HAP-1 (cell line): ENCODE results near the gene MAGOHB.
"Not testable (repeated sequence)": the region's sequence is repeated elsewhere in the genome, so short reads cannot be mapped to it uniquely, and the experiment has no call there.

Experiments used
- DNase-seq, 2 experiments: peaks; one replicate each; pipeline ENCODE4 v3.0.0-alpha.2; 2016 to 2020; ENCODE audit warnings: low spot score in 2 of 2
- H3K27me3 ChIP-seq: fragments of 250-450 bp; sonication (Bioruptor Pico); 2 replicates; pipeline ENCODE4 v1.5.1; 2020; ENCODE audit warnings: low read depth, mild to moderate bottlenecking, moderate library complexity
- H3K36me3 ChIP-seq: fragments of 250-450 bp; sonication (Bioruptor Pico); replicated peaks from 2 replicates; pipeline ENCODE4 v1.5.1; 2020; ENCODE audit warnings: mild to moderate bottlenecking
- H3K4me1 ChIP-seq: fragments of 250-450 bp; sonication (Bioruptor Pico); 2 replicates; pipeline ENCODE4 v1.5.1; 2020; ENCODE audit warnings: mild to moderate bottlenecking
- H3K4me3 ChIP-seq: fragments of 250-450 bp; sonication (Bioruptor Pico); 2 replicates; pipeline ENCODE4 v1.5.1; 2020; ENCODE audit warnings: mild to moderate bottlenecking, moderate library complexity
- H3K9me3 ChIP-seq: fragments of 250-450 bp; sonication (Bioruptor Pico); 2 replicates; pipeline ENCODE4 v1.5.1; 2020; ENCODE audit warnings: mild to moderate bottlenecking, moderate library complexity
- in situ Hi-C: fragments of 300-500 bp; cut with MboI; formaldehyde crosslinking; loops from 3 replicates; pipeline ENCODE4 v1.14.3; 2020; ENCODE audit warnings: low sequenced_read_pairs, inconsistent platforms, mixed read lengths

Gene MAGOHB

GRCh38 chr12:10613349-10614055 lies at the start of gene MAGOHB:
MAGOHB (minus strand) TSS chr12:10613609; CDS start chr12:10613532, 77 bp downstream.
- Histone ChIP-seq H3K4me1 (peaks cover 7% of the 10 kb centered on the region), H3K27me3 (no peaks in the 10 kb centered on the region), H3K9me3 (no peaks in the 10 kb centered on the region), H3K4me3 (peak within 1 kb of the TSS; percentile 94), H3K36me3 (peaks cover 39% of the 10 kb centered on the region)
- in situ Hi-C loops = no loop called here
- peak; percentile 83 to 97 for DNase-seq

DNA sequence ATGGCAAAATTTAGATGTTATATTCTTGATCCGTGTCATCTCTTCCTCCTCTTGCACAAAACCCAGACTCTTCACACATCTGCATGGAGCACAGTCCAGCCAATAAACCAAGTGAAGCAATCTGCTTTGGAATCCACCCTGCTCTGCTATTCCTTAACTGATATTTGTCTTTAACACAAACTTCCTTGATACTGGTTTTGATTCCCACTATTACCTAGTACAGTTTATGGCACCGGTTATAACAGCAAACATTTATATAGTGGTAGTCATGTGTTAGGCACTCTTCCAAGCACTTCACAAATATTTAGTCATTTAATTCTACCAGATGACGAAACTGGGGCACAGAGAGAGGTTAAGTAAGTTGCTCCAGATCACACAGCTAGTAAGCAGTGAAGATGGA lies 47.9 kb upstream of the MAGOHB start:
- no peak for DNase-seq
- Histone ChIP-seq H3K9me3 (no peaks in the 10 kb centered on the region), H3K36me3 (no peaks in the 10 kb centered on the region)

DNA sequence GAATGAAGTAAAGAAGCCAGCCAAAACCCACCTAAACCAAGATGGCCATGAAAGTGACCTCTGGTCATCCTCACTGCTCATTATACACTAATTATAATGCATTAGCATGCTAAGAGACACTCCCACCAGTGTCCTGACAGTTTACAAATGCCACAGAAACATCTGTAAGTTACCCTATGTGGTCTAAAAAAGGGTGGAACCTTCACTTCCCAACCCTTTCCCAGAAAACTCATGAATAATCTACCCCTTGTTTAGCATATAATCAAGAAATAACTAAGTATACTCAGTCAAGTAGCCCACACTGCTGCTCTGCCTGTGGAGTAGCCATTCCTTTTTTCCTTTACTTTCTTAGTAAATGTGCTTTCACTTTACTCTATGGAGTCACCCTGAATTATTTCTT lies 40.6 kb upstream of the MAGOHB start:
- Histone ChIP-seq H3K9me3 (no peaks in the 10 kb centered on the region), H3K4me3 (no peak overlapping the region), H3K4me1 (no peaks in the 10 kb centered on the region), H3K27me3 (no peaks in the 10 kb centered on the region), H3K36me3 (no peaks in the 10 kb centered on the region)
- DNase-seq = no peak
- in situ Hi-C loops = no loop called here

More for the DNA sequence above, 47.9 kb upstream of the MAGOHB start:
- in situ Hi-C loops = no loop called here
- no peak overlapping the region for H3K4me3 ChIP-seq
- no peaks in the 10 kb centered on the region for H3K27me3 ChIP-seq
- H3K4me1 ChIP-seq = peaks cover 13% of the 10 kb centered on the region

DNA sequence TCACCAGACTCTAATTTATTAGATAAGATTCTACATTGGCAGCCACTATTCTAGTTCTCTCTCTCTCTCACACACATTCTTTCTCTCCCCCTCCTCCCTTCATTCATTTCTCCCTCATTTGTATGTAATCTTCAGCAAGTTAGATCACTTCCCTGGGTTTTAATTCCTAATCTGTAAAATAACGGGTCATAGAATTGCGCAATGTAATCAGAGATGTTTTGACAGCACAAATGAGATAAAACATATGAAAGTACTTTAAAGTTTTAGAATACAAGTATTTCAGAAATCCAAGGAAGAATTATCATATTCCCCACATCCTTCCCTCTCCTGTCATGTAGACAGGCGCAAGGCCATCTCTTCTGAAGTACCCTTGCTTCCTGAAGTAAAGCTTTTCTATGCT lies 38.8 kb upstream of the MAGOHB start:
- Histone ChIP-seq H3K27me3 (no peaks in the 10 kb centered on the region), H3K4me1 (no peaks in the 10 kb centered on the region), H3K36me3 (no peaks in the 10 kb centered on the region), H3K9me3 (no peaks in the 10 kb centered on the region), H3K4me3 (no peak overlapping the region)
- in situ Hi-C loops = no loop called here
- DNase-seq = no peak

- H3K27me3 ChIP-seq, DNase-seq, H3K4me1 ChIP-seq, in situ Hi-C loops, H3K4me3 ChIP-seq, H3K36me3 ChIP-seq: not testable (repeated sequence)
- H3K9me3 ChIP-seq = peaks cover 11% of the 10 kb centered on the region
Observed at GRCh38 chr12:10646576-10646975, 33.2 kb upstream of the MAGOHB start.

DNA sequence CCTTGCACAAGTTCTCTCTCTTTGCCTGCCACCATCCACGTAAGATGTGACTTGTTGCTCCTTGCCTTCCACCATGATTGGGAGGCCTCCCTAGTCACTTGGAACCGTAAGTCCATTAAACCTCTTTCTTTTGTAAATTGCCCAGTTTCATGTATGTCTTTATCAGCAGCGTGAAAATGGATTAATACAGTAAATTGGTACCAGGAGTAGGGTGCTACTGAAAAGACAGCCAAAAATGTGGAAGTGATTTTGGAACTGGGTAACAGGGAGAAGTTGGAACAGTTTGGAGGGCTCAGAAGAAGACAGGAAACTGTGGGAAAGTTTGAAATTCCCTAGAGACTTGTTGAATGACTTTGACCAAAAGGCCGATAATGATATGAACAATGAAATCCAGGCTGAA lies 32.5 kb upstream of the MAGOHB start:
- no peaks in the 10 kb centered on the region for H3K27me3 ChIP-seq
- peaks cover 11% of the 10 kb centered on the region for H3K9me3 ChIP-seq
- no peak for DNase-seq
- no peak overlapping the region for H3K4me3 ChIP-seq
- no peaks in the 10 kb centered on the region for H3K4me1 ChIP-seq
- in situ Hi-C loops = no loop called here
- H3K36me3 ChIP-seq = no peaks in the 10 kb centered on the region

DNA sequence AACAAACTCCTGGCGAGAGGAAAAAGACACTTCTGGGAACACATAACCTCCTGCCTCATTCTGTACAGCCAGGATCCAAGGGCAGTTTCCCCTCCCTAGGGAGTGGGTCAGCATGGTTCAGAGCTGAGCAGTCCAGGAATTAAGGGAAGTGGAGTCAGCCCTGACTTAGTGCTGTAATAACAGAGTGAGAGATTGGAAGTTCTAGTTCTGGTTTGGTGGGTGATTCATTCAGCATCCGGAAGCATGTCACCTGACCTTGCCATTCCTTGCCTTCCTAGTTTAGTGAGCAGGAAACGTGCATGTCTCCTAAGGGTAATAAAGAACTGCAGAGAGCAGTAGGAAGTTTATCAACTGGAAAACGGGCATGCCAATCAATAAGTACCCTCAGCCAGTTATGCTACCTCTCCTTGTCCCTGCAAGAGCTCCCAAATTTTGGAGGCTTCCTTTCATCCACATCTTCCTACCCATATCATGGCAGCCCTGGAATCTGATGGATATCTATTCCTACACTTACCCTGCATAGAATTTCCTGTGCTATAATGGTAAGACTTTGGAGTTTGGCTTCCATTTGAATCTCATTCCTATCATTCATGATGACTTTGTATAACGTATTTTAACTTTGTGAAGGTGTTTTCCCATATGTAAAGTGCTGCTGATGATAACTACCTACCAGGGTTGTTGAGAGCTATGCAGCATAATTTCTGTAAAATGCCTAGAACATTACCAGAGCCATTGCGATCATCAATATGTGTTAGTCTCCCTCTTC lies 28.5 kb upstream of the MAGOHB start:
- Histone ChIP-seq H3K4me1 (no peaks in the 10 kb centered on the region), H3K36me3 (no peaks in the 10 kb centered on the region), H3K4me3 (no peak overlapping the region), H3K27me3 (no peaks in the 10 kb centered on the region), H3K9me3 (peaks cover 11% of the 10 kb centered on the region)
- in situ Hi-C loops = no loop called here
- no peak for DNase-seq

- Histone ChIP-seq H3K4me3 (no peak overlapping the region), H3K4me1 (no peaks in the 10 kb centered on the region), H3K27me3 (no peaks in the 10 kb centered on the region), H3K9me3 (no peaks in the 10 kb centered on the region), H3K36me3 (no peaks in the 10 kb centered on the region)
- in situ Hi-C loops = no loop called here
- DNase-seq = no peak
Observed at GRCh38 chr12:10638728-10639127, 25.3 kb upstream of the MAGOHB start.

GRCh38 chr12:10636611-10637010 lies 23.2 kb upstream of the MAGOHB start:
- Histone ChIP-seq H3K4me1 (no peaks in the 10 kb centered on the region), H3K4me3 (no peak overlapping the region), H3K36me3 (no peaks in the 10 kb centered on the region)

GRCh38 chr12:10636124-10636523 lies 22.7 kb upstream of the MAGOHB start:
- H3K9me3 ChIP-seq = no peaks in the 10 kb centered on the region
- no peaks in the 10 kb centered on the region for H3K27me3 ChIP-seq
- H3K4me1 ChIP-seq = no peaks in the 10 kb centered on the region
- DNase-seq = no peak
- no peaks in the 10 kb centered on the region for H3K36me3 ChIP-seq
- H3K4me3 ChIP-seq = no peak overlapping the region
- in situ Hi-C loops = no loop called here

More at GRCh38 chr12:10636611-10637010, 23.2 kb upstream of the MAGOHB start:
- in situ Hi-C loops = no loop called here
- Histone ChIP-seq H3K9me3 (no peaks in the 10 kb centered on the region), H3K27me3 (no peaks in the 10 kb centered on the region)
- no peak for DNase-seq

GRCh38 chr12:10635306-10635705 lies 21.9 kb upstream of the MAGOHB start:
- Histone ChIP-seq H3K4me3 (no peak overlapping the region), H3K9me3 (no peaks in the 10 kb centered on the region), H3K27me3 (no peaks in the 10 kb centered on the region), H3K4me1 (no peaks in the 10 kb centered on the region), H3K36me3 (no peaks in the 10 kb centered on the region)
- DNase-seq = no peak
- in situ Hi-C loops = no loop called here

DNA sequence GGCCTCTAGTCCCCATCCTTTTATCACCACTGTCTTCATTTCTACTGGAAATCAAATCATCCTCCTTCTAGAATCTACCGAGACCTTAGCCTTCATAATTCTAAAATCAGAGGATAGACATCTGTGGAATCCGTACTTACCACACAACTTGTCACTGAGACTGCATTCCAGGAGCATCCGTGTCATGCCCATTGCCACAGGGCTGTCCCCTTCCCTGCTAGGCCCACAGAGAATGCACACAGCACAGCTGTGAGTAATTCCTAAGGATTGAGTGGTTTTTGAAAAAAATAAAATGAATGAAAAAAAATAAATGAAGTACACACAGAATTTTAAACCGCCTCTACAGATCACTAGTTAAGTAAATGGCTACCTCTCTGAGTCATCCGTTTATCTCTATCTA lies 21.0 kb upstream of the MAGOHB start:
- in situ Hi-C loops = no loop called here
- DNase-seq = no peak
- no peak overlapping the region for H3K4me3 ChIP-seq
- no peaks in the 10 kb centered on the region for H3K36me3 ChIP-seq
- H3K9me3 ChIP-seq = no peaks in the 10 kb centered on the region
- no peaks in the 10 kb centered on the region for H3K4me1 ChIP-seq
- no peaks in the 10 kb centered on the region for H3K27me3 ChIP-seq

GRCh38 chr12:10633541-10633940 lies 20.1 kb upstream of the MAGOHB start:
- H3K9me3 ChIP-seq = no peaks in the 10 kb centered on the region
- H3K27me3 ChIP-seq = no peaks in the 10 kb centered on the region
- no peaks in the 10 kb centered on the region for H3K36me3 ChIP-seq
- in situ Hi-C loops = no loop called here
- H3K4me3 ChIP-seq = no peak overlapping the region
- peaks cover 6% of the 10 kb centered on the region for H3K4me1 ChIP-seq
- no peak for DNase-seq

DNA sequence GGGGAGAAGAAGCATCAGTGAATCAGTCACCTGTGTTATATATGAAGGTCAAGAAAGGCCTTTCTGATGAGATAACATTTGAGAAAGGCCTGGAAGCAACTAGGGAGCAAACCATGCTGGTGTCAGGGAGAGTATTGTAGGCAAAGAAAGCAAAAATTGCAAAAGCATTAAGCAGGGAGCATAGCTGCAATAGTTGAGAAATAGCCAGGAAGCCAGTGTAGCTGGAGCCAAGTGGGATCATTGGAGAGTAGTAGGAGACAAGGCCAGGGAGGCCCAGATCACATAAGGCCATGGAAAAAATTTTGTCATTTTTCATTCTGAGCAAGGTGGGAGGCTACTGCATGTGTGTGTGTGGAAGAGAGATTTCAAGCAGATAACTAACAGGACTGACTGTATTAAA lies 18.8 kb upstream of the MAGOHB start:
- in situ Hi-C loops = no loop called here
- DNase-seq = no peak
- H3K9me3 ChIP-seq = no peaks in the 10 kb centered on the region
- H3K36me3 ChIP-seq = no peaks in the 10 kb centered on the region
- peaks cover 14% of the 10 kb centered on the region for H3K4me1 ChIP-seq
- no peaks in the 10 kb centered on the region for H3K27me3 ChIP-seq
- H3K4me3 ChIP-seq = no peak overlapping the region
